H1 (cell line): ENCODE measurements around the gene SULT2B1. TPM values are rescaled to one million over a fixed set of nuclear protein-coding genes. Genes with fewer than 3 reads are reported as not detected.
A peak's percentile ranks its signal among the peaks of the same experiment; 100 is the strongest.

Experiments
- CTCF ChIA-PET: fragments of 300-600 bp; sonication (Branson Sonifier 250); formaldehyde crosslinking; loops from one replicate; lab custom pipeline; 2021; ENCODE audit not compliant: partially characterized antibody; lab: Charles Lee
- POLR2A ChIA-PET: fragments of 300-600 bp; sonication (Branson Sonifier 250); formaldehyde crosslinking; loops from one replicate; lab custom pipeline; 2021; ENCODE audit warnings: inconsistent platforms; ENCODE audit not compliant: partially characterized antibody; lab: Charles Lee
- DNase-seq, 2 experiments: peaks; one replicate each; pipeline versions ENCODE4 v3.0.0 to v3.0.0-alpha.2; 2010 to 2022; ENCODE audit warnings: low spot score in 2 of 2, low read depth in 1 of 2, mixed read lengths in 1 of 2
- FAIRE-seq: peaks from 2 replicates; lab custom pipeline; 2011; peaks lifted over from hg19 to GRCh38; lab: Jason Lieb, UNC
- H2AFZ ChIP-seq: 2 replicates; pipeline ENCODE4 v1.8.1; 2012; ENCODE audit warnings: low read length, inconsistent platforms
- H2AK5ac ChIP-seq: 2 replicates; pipeline ENCODE4 v1.6.1; 2013; ENCODE audit warnings: low read depth, low read length
- H2BK120ac ChIP-seq: replicated peaks from 2 replicates; pipeline ENCODE3; 2013; ENCODE audit warnings: low read depth, low read length, inconsistent platforms
- H2BK12ac ChIP-seq: 2 replicates; pipeline ENCODE4 v1.6.1; 2013; ENCODE audit warnings: low read depth, low read length
- H2BK15ac ChIP-seq: 2 replicates; pipeline ENCODE4 v1.6.1; 2013; ENCODE audit warnings: low read length
- H2BK20ac ChIP-seq: 2 replicates; pipeline ENCODE4 v1.6.1; 2013; ENCODE audit warnings: low read length
- H2BK5ac ChIP-seq: 2 replicates; pipeline ENCODE4 v1.6.1; 2013; ENCODE audit warnings: low read depth, low read length
- H3K14ac ChIP-seq: 2 replicates; pipeline ENCODE4 v1.6.1; 2013; ENCODE audit warnings: inconsistent platforms; ENCODE audit not compliant: insufficient read length
- H3K18ac ChIP-seq: 2 replicates; pipeline ENCODE4 v1.6.1; 2013; ENCODE audit warnings: low read length; ENCODE audit errors: extremely low read depth
- H3K23ac ChIP-seq: 2 replicates; pipeline ENCODE4 v1.6.1; 2013; ENCODE audit warnings: inconsistent platforms; ENCODE audit not compliant: insufficient read length
- H3K23me2 ChIP-seq: 2 replicates; pipeline ENCODE4 v1.6.1; 2013; ENCODE audit warnings: low read depth, low read length
- H3K27ac ChIP-seq: 2 replicates; pipeline ENCODE4 v1.6.1; 2011; ENCODE audit warnings: low read depth, low read length, inconsistent platforms
- H3K27me3 ChIP-seq, 4 experiments: replicated peaks in 1 of 4; 1 replicate in 1 of 4; 2 replicates in 3 of 4; pipeline versions ENCODE4 v1.6.1 to v1.8.1; 2011 to 2013; ENCODE audit warnings: low read length in 3 of 4, mild to moderate bottlenecking in 3 of 4, inconsistent platforms in 2 of 4, mixed read lengths in 2 of 4, moderate library complexity in 1 of 4; ENCODE audit not compliant: control insufficient read depth in 3 of 4, insufficient read depth in 3 of 4; ENCODE audit errors: extremely low read depth in 1 of 4
- H3K36me3 ChIP-seq, 4 experiments: 2 replicates each; pipeline versions ENCODE4 v1.6.1 to v1.8.1; 2011 to 2013; ENCODE audit warnings: mild to moderate bottlenecking in 4 of 4, low read length in 3 of 4, moderate library complexity in 2 of 4, control low read depth in 1 of 4, inconsistent platforms in 1 of 4; ENCODE audit not compliant: insufficient read depth in 4 of 4, control insufficient read depth in 2 of 4
- H3K4ac ChIP-seq: replicated peaks from 2 replicates; pipeline ENCODE3; 2013; ENCODE audit warnings: low read length, low read depth, mixed read lengths, inconsistent platforms; ENCODE audit not compliant: insufficient read length
- H3K4me1 ChIP-seq, 4 experiments: replicated peaks in 1 of 4; 1 replicate in 1 of 4; 2 replicates in 3 of 4; pipeline versions ENCODE4 v1.6.1 to v1.8.1; 2011 to 2013; ENCODE audit warnings: low read length in 3 of 4, inconsistent platforms in 2 of 4, mixed read lengths in 1 of 4; ENCODE audit not compliant: insufficient read depth in 4 of 4, control insufficient read depth in 3 of 4
- H3K4me2 ChIP-seq, 2 experiments: 2 replicates each; pipeline versions ENCODE4 v1.6.1 to v1.8.1; 2011 to 2013; ENCODE audit warnings: low read depth in 2 of 2, low read length in 2 of 2, control low read depth in 1 of 2, inconsistent platforms in 1 of 2, mild to moderate bottlenecking in 1 of 2; ENCODE audit not compliant: insufficient read depth in 1 of 2
- H3K4me3 ChIP-seq, 4 experiments: fragments of 200-600, 300-600 bp in 1 of 4; sonication (generic), shearing (Covaris generic), sonication (Bioruptor Twin) in 1 of 4; 2 replicates each; pipeline versions ENCODE4 v1.5.1 to v1.8.1; 2011 to 2016; ENCODE audit warnings: low read length in 4 of 4, low read depth in 3 of 4, control low read depth in 2 of 4, inconsistent platforms in 2 of 4, mild to moderate bottlenecking in 2 of 4, mixed read lengths in 1 of 4, moderate library complexity in 1 of 4; ENCODE audit not compliant: insufficient read depth in 2 of 4; ENCODE audit errors: extremely low read depth in 1 of 4
- H3K56ac ChIP-seq: replicated peaks from 2 replicates; pipeline ENCODE3; 2013; ENCODE audit warnings: low read depth, mild to moderate bottlenecking, mixed read lengths, low read length, inconsistent platforms; ENCODE audit not compliant: insufficient read length
- H3K79me1 ChIP-seq: 2 replicates; pipeline ENCODE4 v1.6.1; 2013; ENCODE audit warnings: low read depth, low read length, control low read depth
- H3K79me2 ChIP-seq, 2 experiments: 2 replicates each; pipeline versions ENCODE4 v1.6.1 to v1.8.1; 2012 to 2013; ENCODE audit warnings: low read length in 2 of 2, mild to moderate bottlenecking in 2 of 2, inconsistent platforms in 1 of 2; ENCODE audit not compliant: insufficient read depth in 2 of 2, control insufficient read depth in 1 of 2
- H3K9ac ChIP-seq, 4 experiments: replicated peaks in 1 of 4; 1 replicate in 1 of 4; 2 replicates in 3 of 4; pipeline versions ENCODE4 v1.6.1 to v1.8.1; 2011 to 2013; ENCODE audit warnings: low read depth in 3 of 4, low read length in 3 of 4, control low read depth in 2 of 4, mild to moderate bottlenecking in 2 of 4, moderate library complexity in 2 of 4, inconsistent platforms in 1 of 4; ENCODE audit errors: extremely low read depth in 1 of 4
- H3K9me3 ChIP-seq, 2 experiments: 2 replicates each; pipeline versions ENCODE4 v1.6.1 to v1.8.1; 2012 to 2013; ENCODE audit warnings: mild to moderate bottlenecking in 2 of 2, moderate library complexity in 2 of 2, control low read depth in 1 of 2, inconsistent platforms in 1 of 2, low read depth in 1 of 2, low read length in 1 of 2, mixed read lengths in 1 of 2; ENCODE audit not compliant: insufficient read depth in 2 of 2
- H4K20me1 ChIP-seq, 2 experiments: replicated peaks in 1 of 2; 2 replicates each; pipeline versions ENCODE3 to v1.8.1; 2011 to 2013; ENCODE audit warnings: inconsistent platforms in 2 of 2, low read length in 2 of 2, mild to moderate bottlenecking in 1 of 2; ENCODE audit not compliant: insufficient read depth in 2 of 2, control insufficient read depth in 1 of 2
- H4K5ac ChIP-seq: 2 replicates; pipeline ENCODE4 v1.6.1; 2013; ENCODE audit warnings: low read length, low read depth, mixed read lengths, inconsistent platforms; ENCODE audit not compliant: insufficient read length
- H4K8ac ChIP-seq: 2 replicates; pipeline ENCODE4 v1.8.0; 2013; ENCODE audit warnings: mild to moderate bottlenecking, moderate library complexity, low read length, inconsistent platforms; ENCODE audit not compliant: insufficient read depth; ENCODE audit errors: extremely low read depth
- H4K91ac ChIP-seq: replicated peaks from 2 replicates; pipeline ENCODE3; 2013; ENCODE audit warnings: low read length, mixed read lengths, inconsistent platforms; ENCODE audit not compliant: insufficient read length
- CEBPB ChIP-seq: IDR thresholded peaks from 2 replicates; pipeline ENCODE4 v1.6.1; 2012; ENCODE audit warnings: low read depth, low read length
- EP300 ChIP-seq, 2 experiments: IDR thresholded peaks; 1 replicate in 1 of 2; 2 replicates in 1 of 2; pipeline ENCODE4 v1.6.1; 2011 to 2012; ENCODE audit warnings: low read depth in 2 of 2, low read length in 2 of 2, mild to moderate bottlenecking in 2 of 2, borderline replicate concordance in 1 of 2, inconsistent platforms in 1 of 2, moderate library complexity in 1 of 2
- SIRT6 ChIP-seq: IDR thresholded peaks from one replicate; pipeline ENCODE4 v1.7.1; 2012; ENCODE audit warnings: low read length, inconsistent platforms
- SRF ChIP-seq: IDR thresholded peaks from 2 replicates; pipeline ENCODE4 v1.6.1; 2011; ENCODE audit warnings: mild to moderate bottlenecking, low read depth, low read length, moderate library complexity
- YY1 ChIP-seq: IDR thresholded peaks from 2 replicates; pipeline ENCODE4 v1.6.1; 2011; ENCODE audit warnings: low read depth, mild to moderate bottlenecking, low read length
- WGBS, 2 experiments: shearing (Covaris generic) in 1 of 2; methylation state at CpG; one replicate each; pipeline versions ENCODE4 v1.1.6 to v1.1.7; 2013 to 2015; ENCODE audit warnings: low lambda C conversion rate in 2 of 2, mixed read lengths in 2 of 2, inconsistent platforms in 1 of 2, low coverage in 1 of 2, missing lambda C conversion rate in 1 of 2; ENCODE audit not compliant: insufficient replicate concordance in 2 of 2, insufficient coverage in 1 of 2, insufficient read length in 1 of 2; ENCODE audit errors: extremely low coverage in 1 of 2, missing lambda C conversion rate in 1 of 2; 5-methylcytosine and 5-hydroxymethylcytosine counted together
- polyA plus RNA-seq, 7 experiments: library from polyadenylated mRNA; depleted of rRNA in 3 of 7; stranded (reverse) in 5 of 7; unstranded in 2 of 7; fragments of >200 nt in 5 of 7; fragments of 200-250 nt in 2 of 7; gene quantifications; 1 replicate in 5 of 7; 2 replicates in 1 of 7; 4 replicates in 1 of 7; pipeline versions ENCODE4 v1.2.1 to v1.2.3, GENCODE V29; 2011 to 2013; ENCODE audit warnings: missing spikeins in 2 of 7, mixed read lengths in 2 of 7
- total RNA-seq: library from RNA; stranded (reverse); fragmentation: NEBNext Ultra II Directional; extraction: Animal tissue kit (Norgen Biotek cat#: 25700); gene quantifications from 2 replicates; pipeline ENCODE4 v1.2.1, GENCODE V29; 2021

Gene SULT2B1
- total and polyA plus RNA-seq, 2 of the 8 experiments (the other 6 are each of a cell fraction or from before 2014, with no cell fraction given): 1.5 to 2.6 TPM

DNA sequence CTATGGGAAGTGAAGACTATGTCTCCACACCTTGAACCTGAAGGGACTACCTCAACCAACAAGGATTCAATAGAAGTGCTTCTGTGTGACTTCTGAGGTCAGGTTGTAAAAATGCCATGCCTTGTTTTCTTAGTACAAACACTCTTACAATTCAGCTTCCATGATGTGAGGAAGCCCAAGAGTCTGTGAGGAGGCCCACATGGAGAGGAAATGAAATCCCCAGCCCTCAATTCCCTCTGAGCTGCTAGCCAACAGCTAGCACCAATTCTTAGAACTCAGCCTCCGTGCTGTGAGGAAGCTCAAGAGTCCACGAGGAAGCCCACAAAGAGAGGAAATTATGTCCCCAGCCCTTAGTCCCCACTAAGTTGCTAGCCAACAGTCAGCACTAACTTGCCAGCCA lies 27.8 kb upstream of the SULT2B1 start:
- Histone ChIP-seq H3K79me1 (no peaks in the 10 kb centered on the region), H2BK12ac (no peak overlapping the region), H3K79me2 (no peaks in the 10 kb centered on the region), H4K91ac (no peak overlapping the region), H3K23me2 (no peaks in the 10 kb centered on the region), H3K4me2 (no peak overlapping the region), H3K56ac (no peak overlapping the region), H2BK120ac (no peak overlapping the region), H4K8ac (no peak overlapping the region), H3K18ac (no peak overlapping the region), H3K4ac (no peak overlapping the region), H3K4me3 (no peak overlapping the region), H2BK20ac (no peak overlapping the region), H3K27me3 (no peaks in the 10 kb centered on the region), H2AK5ac (no peak overlapping the region), H2BK15ac (no peak overlapping the region), H3K14ac (no peak overlapping the region), H3K27ac (no peak overlapping the region), H3K9ac (no peak overlapping the region), H3K23ac (no peak overlapping the region), H2BK5ac (no peak overlapping the region), H4K20me1 (no peaks in the 10 kb centered on the region), H3K9me3 (peaks cover 7 to 10% of the 10 kb centered on the region in 2 experiments; a peak in 2 of 4 replicates), H2AFZ (no peak overlapping the region), H3K4me1 (no peaks in the 10 kb centered on the region; a peak in 2 of 7 replicates), H3K36me3 (no peaks in the 10 kb centered on the region), H4K5ac (no peak overlapping the region)
- CTCF ChIA-PET: interaction anchor here (0.6 to 1.7 kb wide), 7 partner anchors 8 to 623 kb away, joined by 3 to 5 read pairs (median 3); partner anchors contain the start of gene KDELR1
- POLR2A ChIA-PET: interaction anchor here (1.3 kb wide), 1 partner anchor 15 kb away, joined by 4 read pairs; no protein-coding TSS in a partner anchor
- WGBS, 2 experiments: 98% methylated on average over 2 of the region's 2 CpGs; no CpG with 5 or more reads in 1 of the 2 experiments
- peak; percentile 25; the same call in 1 of the 2 replicates for TF ChIP-seq YY1
- no peak for TF ChIP-seq SIRT6
- no peak for TF ChIP-seq CEBPB
- no peak for TF ChIP-seq SRF
- no peak for TF ChIP-seq EP300 (IDR thresholded peaks at IDR 0.05; ENCODE audit: borderline replicate concordance in 1 of 2, low read depth in 2 of 2, low read length in 2 of 2)
- DNase-seq (no peak), FAIRE-seq (no peak)
